GM12878 (cell line): ENCODE data around the gene BCKDHB. TPM values are rescaled to one million over a fixed set of nuclear protein-coding genes. Genes with fewer than 3 reads are reported as not detected.

ENCODE experiments used
- ATAC-seq: fragments of 200-7000 bp; cut with Tn5 transposase; 3 replicates; pipeline ENCODE4 v1.9.1; 2020; ENCODE audit warnings: mild to moderate bottlenecking, moderate library complexity
- BruUV-seq: library from RNA; stranded (reverse); fragments of 400-500 nt; replicated peaks from 2 replicates; lab custom pipeline; 2021; lab: Mats Ljungman, UMichigan
- CTCF ChIA-PET: fragments of 300-600 bp; sonication (Branson Sonifier 250); formaldehyde crosslinking; extraction: SDS; loops from one replicate; lab custom pipeline; 2021; ENCODE audit warnings: inconsistent platforms; lab: Yijun Ruan, JAX
- POLR2A ChIA-PET: fragments of 350-600 bp; formaldehyde crosslinking; extraction: SDS; loops from one replicate; lab custom pipeline; 2021; ENCODE audit warnings: inconsistent platforms; lab: Charles Lee
- RAD21 ChIA-PET: fragments of 300-600 bp; sonication (Branson Sonifier 250); formaldehyde crosslinking; loops from one replicate; lab custom pipeline; 2023; ENCODE audit warnings: antibody characterized with exemption; ENCODE audit not compliant: unreplicated experiment; lab: Charles Lee
- SMC1A ChIA-PET: fragments of 300-600 bp; sonication (Branson Sonifier 250); formaldehyde crosslinking; loops from one replicate; lab custom pipeline; 2023; ENCODE audit not compliant: unreplicated experiment, uncharacterized antibody; lab: Charles Lee
- DNase-seq: peaks from one replicate; pipeline ENCODE4 v3.0.0-alpha.2; 2011; ENCODE audit warnings: low read depth, low spot score
- FAIRE-seq: peaks from 3 replicates; lab custom pipeline; 2011; peaks lifted over from hg19 to GRCh38; lab: Jason Lieb, UNC
- H2AFZ ChIP-seq: 2 replicates; pipeline ENCODE4 v1.6.0; 2011; ENCODE audit warnings: low read depth, low read length, control low read depth; ENCODE audit not compliant: control insufficient read depth
- H3K27ac ChIP-seq: 2 replicates; pipeline ENCODE4 v1.5.1; 2011; ENCODE audit warnings: control low read depth; ENCODE audit not compliant: control insufficient read depth, insufficient read depth
- H3K27me3 ChIP-seq, 2 experiments: replicated peaks in 1 of 2; 2 replicates each; pipeline versions ENCODE4 v1.6.0 to v1.6.1; 2011; ENCODE audit warnings: low read length in 1 of 2; ENCODE audit not compliant: control insufficient read depth in 2 of 2, insufficient read depth in 2 of 2
- H3K36me3 ChIP-seq, 2 experiments: 2 replicates each; pipeline ENCODE4 v1.5.1; 2011; ENCODE audit warnings: low read length in 1 of 2; ENCODE audit not compliant: control insufficient read depth in 2 of 2, insufficient read depth in 2 of 2
- H3K4me1 ChIP-seq: 2 replicates; pipeline ENCODE4 v1.6.1; 2011; ENCODE audit warnings: mild to moderate bottlenecking, low read length, moderate library complexity, mixed read lengths; ENCODE audit not compliant: control insufficient read depth, insufficient read depth
- H3K4me2 ChIP-seq: 2 replicates; pipeline ENCODE4 v1.6.0; 2011; ENCODE audit warnings: control low read depth; ENCODE audit not compliant: control insufficient read depth, insufficient read depth
- H3K4me3 ChIP-seq: fragments of 200-600 bp; sonication (generic); 2 replicates; pipeline ENCODE4 v1.5.1; 2016
- H3K79me2 ChIP-seq: 2 replicates; pipeline ENCODE4 v1.6.0; 2011; ENCODE audit warnings: low read length; ENCODE audit not compliant: control insufficient read depth, insufficient read depth
- H3K9ac ChIP-seq: 2 replicates; pipeline ENCODE4 v1.8.0; 2011; ENCODE audit warnings: low read length, control low read depth, mixed read lengths; ENCODE audit not compliant: control insufficient read depth, insufficient read depth
- H3K9me3 ChIP-seq: replicated peaks from 3 replicates; pipeline ENCODE4 v1.5.1; 2011; ENCODE audit warnings: mild to moderate bottlenecking, low read length; ENCODE audit not compliant: control insufficient read depth, insufficient read depth
- H4K20me1 ChIP-seq: 2 replicates; pipeline ENCODE4 v1.6.0; 2011; ENCODE audit not compliant: control insufficient read depth, insufficient read depth
- ATF3 ChIP-seq: IDR thresholded peaks from 2 replicates; pipeline ENCODE4 v1.6.1; 2011; ENCODE audit warnings: low read depth, mild to moderate bottlenecking, low read length, moderate library complexity, borderline replicate concordance; ENCODE audit errors: extremely low read depth
- CBFB ChIP-seq: IDR thresholded peaks from 2 replicates; pipeline ENCODE4 v1.6.1; 2016; ENCODE audit warnings: antibody characterized with exemption, low read depth
- IRF4 ChIP-seq: IDR thresholded peaks from 2 replicates; pipeline ENCODE4 v1.6.1; 2011; ENCODE audit warnings: low read depth, low read length
- MLLT1 ChIP-seq: fragments of 450-650 bp; IDR thresholded peaks from 2 replicates; pipeline ENCODE4 v1.6.1; 2016; ENCODE audit warnings: mild to moderate bottlenecking
- MTA2 ChIP-seq: fragments of 450-650 bp; IDR thresholded peaks from 2 replicates; pipeline ENCODE4 v1.6.1; 2016; ENCODE audit warnings: low read depth, mild to moderate bottlenecking, moderate library complexity
- in situ Hi-C: fragments of 300-500 bp; cut with MboI; formaldehyde crosslinking; loops from 9 replicates; pipeline ENCODE4 v1.14.3; 2018; ENCODE audit warnings: mixed read lengths
- intact Hi-C: fragments of 100-400 bp; cut with micrococcal nuclease; formaldehyde crosslinking; loops from one replicate; pipeline ENCODE4 v1.14.2; 2022; ENCODE audit not compliant: unreplicated experiment
- polyA plus RNA-seq, 11 experiments: library from polyadenylated mRNA; depleted of rRNA in 4 of 11; unstranded in 6 of 11; stranded (reverse) in 5 of 11; fragments of >200 nt; fragmentation: Nextera tagmentation in 4 of 11; fragmentation: Illumina TruSeq in 1 of 11; extraction: Ambion mirVana in 4 of 11; extraction: Trizol in 1 of 11; gene quantifications; 1 replicate in 1 of 11; 2 replicates in 10 of 11; pipeline versions ENCODE4 v1.2.1 to v1.2.3, GENCODE V29; 2011 to 2016; ENCODE audit warnings: inconsistent platforms in 2 of 11, missing spikeins in 2 of 11, low read depth in 1 of 11
- total RNA-seq, 4 experiments: library from RNA; depleted of rRNA in 3 of 4; stranded (reverse); fragments of >200 nt in 3 of 4; fragmentation: Illumina TruSeq in 1 of 4; extraction: Trizol in 1 of 4; gene quantifications; 2 replicates each; pipeline versions ENCODE4 v1.2.1 to v1.2.3, GENCODE V29; 2013 to 2021
- TF ChIP-seq, protein P1 (sequence below): fragments of 450-650 bp; IDR thresholded peaks from 2 replicates; pipeline ENCODE4 v1.6.1; 2017; ENCODE audit warnings: low read depth, mild to moderate bottlenecking, moderate library complexity

The BCKDHB gene
- total and polyA plus RNA-seq, 10 of the 15 experiments (the other 5 are each of a cell fraction or from before 2014, with no cell fraction given): 12.9 to 57.1 (median 25.3) TPM

DNA sequence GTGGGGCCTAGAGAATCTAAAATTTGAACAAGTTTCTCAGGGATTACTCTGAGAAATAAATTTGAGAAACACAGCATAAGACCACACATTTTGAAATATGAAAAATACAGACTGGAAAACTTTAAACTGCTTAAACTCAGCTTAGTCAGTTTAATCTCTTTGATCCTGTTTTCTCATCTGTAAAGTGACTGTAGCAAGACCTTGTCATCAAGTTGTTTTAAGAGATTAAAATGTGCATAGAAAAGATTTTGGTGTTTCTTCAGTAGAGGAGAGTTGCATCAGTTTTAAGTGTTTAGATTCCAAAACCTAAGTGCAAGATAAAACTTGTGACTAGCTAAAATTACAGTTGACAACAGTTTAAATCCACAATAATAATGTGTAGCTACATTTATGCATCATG lies 8.1 kb upstream of the BCKDHB start (continued):
- TF ChIP-seq IRF4: no peak

DNA sequence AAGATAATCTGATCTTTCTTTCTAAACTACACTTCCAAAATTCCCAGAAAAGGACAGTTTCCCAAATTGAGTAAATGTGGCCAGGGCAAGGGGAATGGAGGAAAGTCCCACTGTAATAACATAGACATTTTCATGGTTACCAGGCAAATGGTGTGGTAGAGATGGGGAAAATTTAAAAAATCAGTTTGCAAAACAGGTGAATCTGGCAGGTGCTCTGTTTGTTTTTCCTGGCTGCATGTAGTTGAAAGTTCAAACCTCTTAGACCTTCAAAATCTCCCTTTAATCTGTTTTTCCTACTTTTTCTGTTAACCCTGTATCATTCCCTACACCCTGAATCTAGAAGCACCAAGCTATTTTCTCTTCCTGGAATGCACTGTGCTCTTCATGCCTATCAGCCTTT lies 2.0 kb upstream of the BCKDHB start:
- no peak for DNase-seq
- Histone ChIP-seq H3K4me1 (no peaks in the 10 kb centered on the region; the same call in 1 of the 2 replicates), H3K4me2 (no peak overlapping the region), H3K36me3 (no peaks in the 10 kb centered on the region), H3K27ac (no peak overlapping the region), H2AFZ (peak overlapping the region; percentile 44; the same call in 1 of the 2 replicates), H3K9ac (no peak overlapping the region), H3K9me3 (no peaks in the 10 kb centered on the region), H4K20me1 (no peaks in the 10 kb centered on the region), H3K4me3 (no peak overlapping the region), H3K79me2 (peaks cover 11% of the 10 kb centered on the region), H3K27me3 (no peaks in the 10 kb centered on the region)
- FAIRE-seq: no peak
- ChIA-PET SMC1A (interaction anchor here (0.6 kb wide), 1 partner anchor 333 kb away, joined by 3 read pairs; no protein-coding TSS in a partner anchor), CTCF (interaction anchor here (0.8 to 1.6 kb wide), 3 partner anchors 11 to 155 kb away, joined by 3 to 7 read pairs (median 5); no protein-coding TSS in a partner anchor), POLR2A (no interaction called here), RAD21 (no interaction called here)
- BruUV-seq: no TSS peak
- TF ChIP-seq MTA2: no peak
- TF ChIP-seq MLLT1: no peak
- TF ChIP-seq ATF3: no peak
- TF ChIP-seq, protein P1, sequence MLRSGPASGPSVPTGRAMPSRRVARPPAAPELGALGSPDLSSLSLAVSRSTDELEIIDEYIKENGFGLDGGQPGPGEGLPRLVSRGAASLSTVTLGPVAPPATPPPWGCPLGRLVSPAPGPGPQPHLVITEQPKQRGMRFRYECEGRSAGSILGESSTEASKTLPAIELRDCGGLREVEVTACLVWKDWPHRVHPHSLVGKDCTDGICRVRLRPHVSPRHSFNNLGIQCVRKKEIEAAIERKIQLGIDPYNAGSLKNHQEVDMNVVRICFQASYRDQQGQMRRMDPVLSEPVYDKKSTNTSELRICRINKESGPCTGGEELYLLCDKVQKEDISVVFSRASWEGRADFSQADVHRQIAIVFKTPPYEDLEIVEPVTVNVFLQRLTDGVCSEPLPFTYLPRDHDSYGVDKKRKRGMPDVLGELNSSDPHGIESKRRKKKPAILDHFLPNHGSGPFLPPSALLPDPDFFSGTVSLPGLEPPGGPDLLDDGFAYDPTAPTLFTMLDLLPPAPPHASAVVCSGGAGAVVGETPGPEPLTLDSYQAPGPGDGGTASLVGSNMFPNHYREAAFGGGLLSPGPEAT: peak; percentile 20; the same call in 1 of the 2 replicates
- TF ChIP-seq CBFB: no peak
- intact Hi-C loops: no loop called here
- in situ Hi-C loops: no loop called here
- no peak for ATAC-seq
